GM08714 (cell line): ENCODE measurements around the gene MAP3K19.
"Not testable (repeated sequence)": the region's sequence is repeated elsewhere in the genome, so short reads cannot be mapped to it uniquely, and the experiment has no call there.

ENCODE experiments used
- H3K4me3 ChIP-seq: fragments of 200-500 bp; sonication (Bioruptor generic); 2 replicates; pipeline ENCODE4 v1.5.1; 2014; ENCODE audit warnings: mild to moderate bottlenecking, low read length, inconsistent platforms
- ZNF274 ChIP-seq: IDR thresholded peaks from 2 replicates; pipeline ENCODE4 v1.6.1; 2012; ENCODE audit warnings: mild to moderate bottlenecking, low read depth, low read length

Gene MAP3K19

GRCh38 chr2:134976074-134976702 is 71.1 kb downstream of the MAP3K19 start:
- no peak overlapping the region for H3K4me3 ChIP-seq
- no peak for TF ChIP-seq ZNF274

GRCh38 chr2:134975281-134976009 is 71.8 kb downstream of the MAP3K19 start:
- no peak for TF ChIP-seq ZNF274
- H3K4me3 ChIP-seq: no peak overlapping the region

- TF ChIP-seq ZNF274: no peak
- H3K4me3 ChIP-seq: no peak overlapping the region
These were observed 73.8 kb downstream of the MAP3K19 start for GRCh38 chr2:134973241-134974138.

- H3K4me3 ChIP-seq: not testable (repeated sequence)
These were observed 80.1 kb downstream of the MAP3K19 start for GRCh38 chr2:134967166-134967565.

GRCh38 chr2:134957477-134957876 is 89.8 kb downstream of the MAP3K19 start:
- no peak for TF ChIP-seq ZNF274
- H3K4me3 ChIP-seq: no peak overlapping the region

- no peak for TF ChIP-seq ZNF274
- H3K4me3 ChIP-seq: no peak overlapping the region
These were observed 91.5 kb downstream of the MAP3K19 start for GRCh38 chr2:134955744-134956143.

GRCh38 chr2:134954065-134954464 is 93.2 kb downstream of the MAP3K19 start:
- no peak for TF ChIP-seq ZNF274
- no peak overlapping the region for H3K4me3 ChIP-seq

- TF ChIP-seq ZNF274: no peak
These were observed 94.6 kb downstream of the MAP3K19 start for GRCh38 chr2:134952608-134953007.

GRCh38 chr2:134950886-134951285 is 96.4 kb downstream of the MAP3K19 start:
- H3K4me3 ChIP-seq: no peak overlapping the region
- no peak for TF ChIP-seq ZNF274

More at GRCh38 chr2:134952608-134953007, 94.6 kb downstream of the MAP3K19 start:
- no peak overlapping the region for H3K4me3 ChIP-seq

- no peak for TF ChIP-seq ZNF274
- no peak overlapping the region for H3K4me3 ChIP-seq
These were observed 97.1 kb downstream of the MAP3K19 start for GRCh38 chr2:134949981-134950708.

GRCh38 chr2:134946073-134946472 is 101.2 kb downstream of the MAP3K19 start:
- no peak overlapping the region for H3K4me3 ChIP-seq
- TF ChIP-seq ZNF274: no peak

- H3K4me3 ChIP-seq: no peak overlapping the region
- TF ChIP-seq ZNF274: no peak
These were observed 102.3 kb downstream of the MAP3K19 start for GRCh38 chr2:134944975-134945374.

- no peak for TF ChIP-seq ZNF274
- H3K4me3 ChIP-seq: no peak overlapping the region
These were observed 103.7 kb downstream of the MAP3K19 start for GRCh38 chr2:134943540-134943939.

GRCh38 chr2:134936691-134937090 is 110.6 kb downstream of the MAP3K19 start:
- no peak overlapping the region for H3K4me3 ChIP-seq
- TF ChIP-seq ZNF274: no peak
